Liver (tissue), 9 donors: ENCODE data around the gene ERFL. TPM values are rescaled to one million over a fixed set of nuclear protein-coding genes. Genes with fewer than 3 reads are reported as not detected.

Experiments
- DNase-seq: peaks from one replicate; pipeline ENCODE4 v3.0.0-alpha.2; 2017; ENCODE audit warnings: low spot score
- H3K27ac ChIP-seq, 2 donors: one replicate each; pipeline ENCODE4 v1.7.0; 2013; ENCODE audit warnings: inconsistent platforms in 2 of 2, low read length in 2 of 2, control low read depth in 1 of 2, low read depth in 1 of 2, mild to moderate bottlenecking in 1 of 2
- H3K27me3 ChIP-seq, 4 donors: one replicate each; pipeline versions ENCODE4 v1.6.1 to v1.7.0; 2013; ENCODE audit warnings: low read length in 3 of 4, inconsistent platforms in 1 of 4, mild to moderate bottlenecking in 1 of 4, moderate library complexity in 1 of 4; ENCODE audit not compliant: control insufficient read depth in 4 of 4, insufficient read depth in 4 of 4
- H3K36me3 ChIP-seq, 4 donors: one replicate each; pipeline versions ENCODE4 v1.6.1 to v1.7.0; 2013; ENCODE audit warnings: low read length in 3 of 4, mild to moderate bottlenecking in 3 of 4, low read depth in 1 of 4, moderate library complexity in 1 of 4; ENCODE audit not compliant: control insufficient read depth in 4 of 4, insufficient read depth in 3 of 4
- H3K4me1 ChIP-seq, 4 donors: one replicate each; pipeline versions ENCODE4 v1.6.1 to v1.7.0; 2013; ENCODE audit warnings: low read length in 3 of 4, mild to moderate bottlenecking in 3 of 4, moderate library complexity in 1 of 4; ENCODE audit not compliant: control insufficient read depth in 4 of 4, insufficient read depth in 4 of 4
- H3K4me3 ChIP-seq, 3 donors: one replicate each; pipeline versions ENCODE4 v1.6.1 to v1.7.0; 2013; ENCODE audit warnings: low read length in 3 of 3, control low read depth in 1 of 3, low read depth in 1 of 3, mild to moderate bottlenecking in 1 of 3
- H3K9ac ChIP-seq, 2 donors: one replicate each; pipeline ENCODE4 v1.7.0; 2013; ENCODE audit warnings: low read length in 2 of 2, mild to moderate bottlenecking in 2 of 2, moderate library complexity in 2 of 2, control low read depth in 1 of 2, low read depth in 1 of 2
- H3K9me3 ChIP-seq, 4 donors: one replicate each; pipeline versions ENCODE4 v1.6.1 to v1.7.0; 2013; ENCODE audit warnings: low read length in 3 of 4; ENCODE audit not compliant: control insufficient read depth in 4 of 4
- EGR1 ChIP-seq, 2 donors: IDR thresholded peaks; 2 replicates each; pipeline ENCODE4 v1.6.1; 2016 to 2018; ENCODE audit warnings: antibody characterized with exemption in 2 of 2, low read depth in 2 of 2
- FOXA1 ChIP-seq: IDR thresholded peaks from 2 replicates; pipeline ENCODE4 v1.6.1; 2016; ENCODE audit warnings: antibody characterized with exemption
- FOXA2 ChIP-seq: IDR thresholded peaks from 2 replicates; pipeline ENCODE4 v1.6.1; 2016; ENCODE audit warnings: antibody characterized with exemption
- GABPA ChIP-seq, 2 donors: IDR thresholded peaks in 1 of 2; conservative IDR thresholded peaks in 1 of 2; 2 replicates each; pipeline ENCODE4 v1.6.1; 2016; ENCODE audit warnings: antibody characterized with exemption in 2 of 2, mild to moderate bottlenecking in 1 of 2, moderate library complexity in 1 of 2
- HNF4A ChIP-seq, 2 donors: conservative IDR thresholded peaks; 2 replicates each; pipeline ENCODE4 v1.6.1; 2016; ENCODE audit warnings: antibody characterized with exemption in 2 of 2, mild to moderate bottlenecking in 2 of 2
- HNF4G ChIP-seq: IDR thresholded peaks from 2 replicates; pipeline ENCODE4 v1.6.1; 2016; ENCODE audit warnings: antibody characterized with exemption
- JUND ChIP-seq, 2 donors: IDR thresholded peaks; 2 replicates each; pipeline ENCODE4 v1.6.1; 2016; ENCODE audit warnings: antibody characterized with exemption in 2 of 2
- NR2F2 ChIP-seq: IDR thresholded peaks from 2 replicates; pipeline ENCODE4 v1.6.1; 2016; ENCODE audit warnings: antibody characterized with exemption
- RAD21 ChIP-seq, 2 donors: IDR thresholded peaks; 2 replicates each; pipeline ENCODE4 v1.6.1; 2016; ENCODE audit warnings: antibody characterized with exemption in 2 of 2, mild to moderate bottlenecking in 2 of 2
- RXRA ChIP-seq, 2 donors: IDR thresholded peaks; 2 replicates each; pipeline ENCODE4 v1.6.1; 2017 to 2018; ENCODE audit warnings: antibody characterized with exemption in 2 of 2, mild to moderate bottlenecking in 1 of 2
- SP1 ChIP-seq: IDR thresholded peaks from 2 replicates; pipeline ENCODE4 v1.6.1; 2018; ENCODE audit warnings: antibody characterized with exemption, mild to moderate bottlenecking
- TAF1 ChIP-seq: conservative IDR thresholded peaks from 2 replicates; pipeline ENCODE4 v1.6.1; 2016; ENCODE audit warnings: antibody characterized with exemption, mild to moderate bottlenecking
- YY1 ChIP-seq: IDR thresholded peaks from 2 replicates; pipeline ENCODE4 v1.6.1; 2016; ENCODE audit warnings: antibody characterized with exemption, mild to moderate bottlenecking
- WGBS: extraction: QIAGEN DNeasy Blood & Tissue Kit; methylation state at CpG from one replicate; pipeline ENCODE4 v1.1.7; 2013; 5-methylcytosine and 5-hydroxymethylcytosine counted together
- polyA plus RNA-seq, 2 donors: library from polyadenylated mRNA; stranded (reverse) in 1 of 2; unstranded in 1 of 2; fragments of 200-250 nt in 1 of 2; fragments of >200 nt in 1 of 2; fragmentation: Nextera tagmentation in 1 of 2; extraction: Ambion mirVana in 1 of 2; gene quantifications; one replicate each; pipeline versions ENCODE4 v1.2.1 to v1.2.3, GENCODE V29; 2013 to 2015
- total RNA-seq, 2 donors: library from RNA; depleted of rRNA; stranded (reverse); fragments of >200 nt; gene quantifications; one replicate each; pipeline ENCODE4 v1.2.3, GENCODE V29; 2014
- TF ChIP-seq, protein P1 (sequence below): IDR thresholded peaks from 2 replicates; pipeline ENCODE4 v1.6.1; 2016; ENCODE audit warnings: antibody characterized with exemption
- TF ChIP-seq, protein P2 (sequence below): IDR thresholded peaks from 2 replicates; pipeline ENCODE4 v1.6.1; 2016; ENCODE audit warnings: antibody characterized with exemption
- TF ChIP-seq, protein P3 (sequence below): fragments of 150-350 bp; IDR thresholded peaks from 2 replicates; pipeline ENCODE4 v1.5.1; 2017; ENCODE audit warnings: improper control_type of control experiment, low read depth, low read length; ENCODE audit not compliant: missing input control
- TF ChIP-seq, protein P4 (sequence below): IDR thresholded peaks from 2 replicates; pipeline ENCODE4 v1.6.1; 2016; ENCODE audit warnings: antibody characterized with exemption
- TF ChIP-seq, protein P5 (sequence below): IDR thresholded peaks from 2 replicates; pipeline ENCODE4 v1.6.1; 2016; ENCODE audit warnings: antibody characterized with exemption, mild to moderate bottlenecking
- donor health status: healthy.
- donor health status: healthy.
- donor health status: healthy.
- donor health status: healthy.
- donor health status: healthy.

ERFL gene
- total and polyA plus RNA-seq, 4 donors: not detected

DNA sequence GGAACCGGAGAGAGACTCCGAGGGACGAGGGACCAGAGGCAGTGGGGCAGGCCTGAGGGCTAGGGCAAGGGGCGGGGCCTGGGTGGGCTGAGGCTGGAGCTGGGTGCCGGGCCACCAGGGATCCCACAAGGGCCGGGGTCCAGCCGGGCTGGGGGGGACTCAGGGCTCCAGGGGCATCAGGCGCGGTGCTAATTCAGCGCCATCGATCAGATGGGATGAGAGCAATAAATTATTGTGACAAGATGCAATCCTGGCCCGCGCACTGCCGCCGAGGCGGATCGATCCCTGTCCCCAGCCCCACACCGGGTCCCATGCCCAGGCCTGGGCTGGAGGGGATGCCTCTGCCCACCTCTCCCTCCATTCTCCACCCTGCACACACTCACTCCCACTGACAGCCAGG is 5.7 kb downstream of the ERFL start (continued):
- TF ChIP-seq RAD21 (IDR thresholded peaks at IDR 0.05): no peak
- TF ChIP-seq, protein P1, sequence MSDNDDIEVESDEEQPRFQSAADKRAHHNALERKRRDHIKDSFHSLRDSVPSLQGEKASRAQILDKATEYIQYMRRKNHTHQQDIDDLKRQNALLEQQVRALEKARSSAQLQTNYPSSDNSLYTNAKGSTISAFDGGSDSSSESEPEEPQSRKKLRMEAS: no peak
- TF ChIP-seq YY1: no peak
- no peak for TF ChIP-seq EGR1 (IDR thresholded peaks at IDR 0.05; ENCODE audit: low read depth in 2 of 2)
- no peak for TF ChIP-seq TAF1
- no peak for TF ChIP-seq RXRA (IDR thresholded peaks at IDR 0.05)

DNA sequence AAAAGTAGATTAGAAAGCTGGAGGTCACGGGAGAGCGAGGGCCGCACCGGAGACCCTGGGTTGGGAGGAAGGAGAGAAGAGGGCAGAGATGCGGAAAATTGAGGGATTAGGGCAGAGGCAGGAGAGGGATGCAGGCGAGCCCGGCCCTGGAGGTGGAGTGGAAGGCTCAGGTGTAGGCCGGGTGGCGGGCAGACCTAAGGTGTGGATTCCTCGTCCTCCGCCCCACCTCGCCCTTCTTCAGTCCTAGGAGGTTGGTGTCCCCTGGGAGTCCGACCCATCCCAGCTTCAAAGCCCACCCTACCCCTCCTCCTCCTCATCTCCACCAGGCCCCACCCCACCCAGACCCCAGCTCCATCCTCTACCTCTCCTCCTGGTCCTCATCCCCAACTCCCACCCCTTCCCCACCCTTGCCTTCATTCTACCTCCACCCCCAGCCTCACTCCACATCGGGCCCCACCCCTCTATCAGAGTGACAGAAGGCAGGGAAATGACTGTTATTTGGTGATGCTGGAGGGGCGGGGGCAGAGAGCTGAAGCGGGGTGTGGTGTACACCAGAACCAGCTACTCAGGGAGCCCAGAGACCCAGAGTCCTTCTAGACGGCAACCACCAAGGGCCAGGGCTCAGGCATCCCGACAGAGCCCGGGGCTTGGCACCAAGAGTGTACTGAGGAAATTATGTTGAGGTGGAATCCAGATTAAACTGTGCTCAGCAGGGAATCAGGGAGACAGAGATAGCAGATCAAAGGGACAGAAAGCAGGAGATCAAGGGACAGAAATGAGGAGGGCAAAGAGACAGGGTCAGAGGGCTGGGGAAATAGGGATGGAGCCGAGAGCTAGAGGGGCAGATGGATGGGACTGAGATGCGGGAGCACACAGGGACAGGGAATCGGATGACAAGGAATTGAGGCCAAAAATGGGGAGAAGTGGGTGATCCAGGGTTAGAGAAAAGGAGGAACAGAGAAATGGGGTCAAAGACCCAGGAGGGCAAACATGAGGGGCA is 6.4 kb downstream of the ERFL start:
- Histone ChIP-seq H3K4me3 (no peak overlapping the region), H3K36me3 (no peaks in the 10 kb centered on the region), H3K27me3 (peaks cover 0 to 13% (median 6%) of the 10 kb centered on the region in 4 donors), H3K27ac (no peak overlapping the region), H3K9ac (no peak overlapping the region), H3K4me1 (no peaks in the 10 kb centered on the region), H3K9me3 (no peaks in the 10 kb centered on the region)
- TF ChIP-seq EGR1 (IDR thresholded peaks at IDR 0.05; ENCODE audit: low read depth in 2 of 2) (no peak), FOXA1 (no peak), YY1 (no peak), GABPA (IDR thresholded peaks at IDR 0.05 in 1 of 2, conservative IDR thresholded peaks at IDR 0.05 in 1 of 2) (no peak), TAF1 (no peak), NR2F2 (no peak), RAD21 (IDR thresholded peaks at IDR 0.05) (no peak), HNF4A (conservative IDR thresholded peaks at IDR 0.05) (no peak), SP1 (no peak), FOXA2 (no peak), JUND (IDR thresholded peaks at IDR 0.05) (no peak), RXRA (IDR thresholded peaks at IDR 0.05) (no peak), HNF4G (no peak)
- TF ChIP-seq, protein P1: no peak
- TF ChIP-seq, protein P2, sequence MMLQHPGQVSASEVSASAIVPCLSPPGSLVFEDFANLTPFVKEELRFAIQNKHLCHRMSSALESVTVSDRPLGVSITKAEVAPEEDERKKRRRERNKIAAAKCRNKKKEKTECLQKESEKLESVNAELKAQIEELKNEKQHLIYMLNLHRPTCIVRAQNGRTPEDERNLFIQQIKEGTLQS: no peak
- TF ChIP-seq, protein P3, sequence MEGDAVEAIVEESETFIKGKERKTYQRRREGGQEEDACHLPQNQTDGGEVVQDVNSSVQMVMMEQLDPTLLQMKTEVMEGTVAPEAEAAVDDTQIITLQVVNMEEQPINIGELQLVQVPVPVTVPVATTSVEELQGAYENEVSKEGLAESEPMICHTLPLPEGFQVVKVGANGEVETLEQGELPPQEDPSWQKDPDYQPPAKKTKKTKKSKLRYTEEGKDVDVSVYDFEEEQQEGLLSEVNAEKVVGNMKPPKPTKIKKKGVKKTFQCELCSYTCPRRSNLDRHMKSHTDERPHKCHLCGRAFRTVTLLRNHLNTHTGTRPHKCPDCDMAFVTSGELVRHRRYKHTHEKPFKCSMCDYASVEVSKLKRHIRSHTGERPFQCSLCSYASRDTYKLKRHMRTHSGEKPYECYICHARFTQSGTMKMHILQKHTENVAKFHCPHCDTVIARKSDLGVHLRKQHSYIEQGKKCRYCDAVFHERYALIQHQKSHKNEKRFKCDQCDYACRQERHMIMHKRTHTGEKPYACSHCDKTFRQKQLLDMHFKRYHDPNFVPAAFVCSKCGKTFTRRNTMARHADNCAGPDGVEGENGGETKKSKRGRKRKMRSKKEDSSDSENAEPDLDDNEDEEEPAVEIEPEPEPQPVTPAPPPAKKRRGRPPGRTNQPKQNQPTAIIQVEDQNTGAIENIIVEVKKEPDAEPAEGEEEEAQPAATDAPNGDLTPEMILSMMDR: no peak
- TF ChIP-seq, protein P4, sequence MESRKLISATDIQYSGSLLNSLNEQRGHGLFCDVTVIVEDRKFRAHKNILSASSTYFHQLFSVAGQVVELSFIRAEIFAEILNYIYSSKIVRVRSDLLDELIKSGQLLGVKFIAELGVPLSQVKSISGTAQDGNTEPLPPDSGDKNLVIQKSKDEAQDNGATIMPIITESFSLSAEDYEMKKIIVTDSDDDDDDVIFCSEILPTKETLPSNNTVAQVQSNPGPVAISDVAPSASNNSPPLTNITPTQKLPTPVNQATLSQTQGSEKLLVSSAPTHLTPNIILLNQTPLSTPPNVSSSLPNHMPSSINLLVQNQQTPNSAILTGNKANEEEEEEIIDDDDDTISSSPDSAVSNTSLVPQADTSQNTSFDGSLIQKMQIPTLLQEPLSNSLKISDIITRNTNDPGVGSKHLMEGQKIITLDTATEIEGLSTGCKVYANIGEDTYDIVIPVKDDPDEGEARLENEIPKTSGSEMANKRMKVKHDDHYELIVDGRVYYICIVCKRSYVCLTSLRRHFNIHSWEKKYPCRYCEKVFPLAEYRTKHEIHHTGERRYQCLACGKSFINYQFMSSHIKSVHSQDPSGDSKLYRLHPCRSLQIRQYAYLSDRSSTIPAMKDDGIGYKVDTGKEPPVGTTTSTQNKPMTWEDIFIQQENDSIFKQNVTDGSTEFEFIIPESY: no peak
- TF ChIP-seq, protein P5, sequence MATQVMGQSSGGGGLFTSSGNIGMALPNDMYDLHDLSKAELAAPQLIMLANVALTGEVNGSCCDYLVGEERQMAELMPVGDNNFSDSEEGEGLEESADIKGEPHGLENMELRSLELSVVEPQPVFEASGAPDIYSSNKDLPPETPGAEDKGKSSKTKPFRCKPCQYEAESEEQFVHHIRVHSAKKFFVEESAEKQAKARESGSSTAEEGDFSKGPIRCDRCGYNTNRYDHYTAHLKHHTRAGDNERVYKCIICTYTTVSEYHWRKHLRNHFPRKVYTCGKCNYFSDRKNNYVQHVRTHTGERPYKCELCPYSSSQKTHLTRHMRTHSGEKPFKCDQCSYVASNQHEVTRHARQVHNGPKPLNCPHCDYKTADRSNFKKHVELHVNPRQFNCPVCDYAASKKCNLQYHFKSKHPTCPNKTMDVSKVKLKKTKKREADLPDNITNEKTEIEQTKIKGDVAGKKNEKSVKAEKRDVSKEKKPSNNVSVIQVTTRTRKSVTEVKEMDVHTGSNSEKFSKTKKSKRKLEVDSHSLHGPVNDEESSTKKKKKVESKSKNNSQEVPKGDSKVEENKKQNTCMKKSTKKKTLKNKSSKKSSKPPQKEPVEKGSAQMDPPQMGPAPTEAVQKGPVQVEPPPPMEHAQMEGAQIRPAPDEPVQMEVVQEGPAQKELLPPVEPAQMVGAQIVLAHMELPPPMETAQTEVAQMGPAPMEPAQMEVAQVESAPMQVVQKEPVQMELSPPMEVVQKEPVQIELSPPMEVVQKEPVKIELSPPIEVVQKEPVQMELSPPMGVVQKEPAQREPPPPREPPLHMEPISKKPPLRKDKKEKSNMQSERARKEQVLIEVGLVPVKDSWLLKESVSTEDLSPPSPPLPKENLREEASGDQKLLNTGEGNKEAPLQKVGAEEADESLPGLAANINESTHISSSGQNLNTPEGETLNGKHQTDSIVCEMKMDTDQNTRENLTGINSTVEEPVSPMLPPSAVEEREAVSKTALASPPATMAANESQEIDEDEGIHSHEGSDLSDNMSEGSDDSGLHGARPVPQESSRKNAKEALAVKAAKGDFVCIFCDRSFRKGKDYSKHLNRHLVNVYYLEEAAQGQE: no peak
- 22% methylated on average over 22 of the region's 22 CpGs for WGBS
- no peak for DNase-seq
